ENCODE results near the gene NUDT5.
"Not testable (repeated sequence)": the region's sequence is repeated elsewhere in the genome, so short reads cannot be mapped to it uniquely, and the experiment has no call there.

Gene NUDT5

DNA sequence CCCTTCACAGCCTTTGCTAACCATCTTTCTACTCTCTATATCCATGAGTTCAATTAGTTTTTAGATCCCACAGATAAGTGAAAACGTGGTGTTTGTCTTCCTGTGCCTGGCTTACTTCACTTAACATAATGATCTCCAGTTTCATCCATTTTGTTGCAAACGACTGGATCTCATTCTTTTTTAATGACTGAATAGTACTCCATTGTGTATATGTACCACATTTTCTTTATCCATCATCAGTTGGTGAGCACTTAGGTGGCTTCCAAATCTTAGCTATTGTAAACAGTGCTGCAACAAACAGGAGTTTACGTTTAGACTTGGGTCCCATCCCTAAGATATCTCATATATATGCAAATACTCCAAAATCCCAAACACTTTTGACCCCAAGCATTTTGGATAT lies 9.4 kb upstream of the NUDT5 start:
- DNase-seq (ENCODE audit: low read depth in 2 of 2): no peak

DNA sequence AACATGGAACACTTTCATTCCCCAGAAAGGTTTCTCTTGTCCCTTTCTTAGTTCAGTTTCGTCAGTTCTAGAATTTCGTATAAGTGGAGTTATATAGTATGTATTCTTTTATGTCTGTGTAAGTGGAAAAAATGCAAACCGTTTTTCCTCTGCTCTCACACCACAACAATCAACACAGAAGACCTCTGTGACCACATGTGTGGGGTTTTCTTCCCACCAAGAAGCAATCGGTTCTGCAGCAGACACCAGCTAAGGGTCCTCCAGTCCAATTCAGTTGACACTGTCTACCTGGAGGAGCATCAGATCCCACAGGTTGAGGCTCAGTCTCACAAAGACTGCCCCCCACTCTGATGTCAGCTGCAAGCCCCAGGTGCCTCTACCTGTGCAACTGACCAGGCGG lies 6.5 kb upstream of the NUDT5 start:
- DNase-seq (ENCODE audit: low read depth in 2 of 2): no peak

DNA sequence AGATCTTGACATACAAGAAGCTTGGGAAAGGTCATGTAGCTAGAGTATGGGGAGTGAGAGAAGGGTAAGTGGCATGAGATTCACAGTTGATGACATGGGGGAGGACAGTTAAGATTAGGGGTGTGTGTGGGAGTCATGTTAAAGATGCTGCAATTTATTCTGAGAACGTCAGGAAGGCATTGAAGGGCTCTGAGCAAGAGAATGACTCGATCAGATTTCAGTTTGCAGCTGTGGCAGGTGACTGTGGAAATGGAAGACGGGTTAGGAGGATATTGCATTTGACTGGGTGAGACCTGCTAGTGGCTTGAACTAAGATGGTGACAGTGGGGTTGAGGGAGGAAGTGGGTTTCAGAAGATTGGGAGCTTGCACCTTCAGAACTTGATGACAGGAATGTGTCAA lies 5.9 kb upstream of the NUDT5 start:
- no peak for DNase-seq (ENCODE audit: low read depth in 2 of 2)

DNA sequence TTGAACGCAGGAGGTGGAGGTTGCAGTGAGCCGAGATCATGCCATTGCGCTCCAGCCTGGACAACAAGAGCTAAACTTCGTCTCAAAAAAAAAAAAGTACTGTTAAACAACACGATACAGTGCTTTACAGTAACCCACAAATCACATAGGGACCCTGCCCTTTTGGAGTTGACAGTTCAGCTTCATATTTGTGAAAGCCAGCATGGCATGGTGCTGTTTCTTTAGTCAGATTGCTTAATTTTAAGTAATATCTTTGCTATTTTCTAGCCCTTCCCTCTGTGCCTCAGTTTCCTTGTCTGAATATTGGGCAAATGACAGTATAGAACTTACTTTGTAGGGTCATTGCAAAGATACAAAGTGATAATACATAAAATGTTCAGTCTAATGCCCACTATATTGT lies 5.2 kb upstream of the NUDT5 start:
- no peak for DNase-seq (ENCODE audit: low read depth in 2 of 2)

- no peak for DNase-seq (ENCODE audit: low read depth in 2 of 2)
Measured at GRCh38 chr10:12198156-12198555, 2.5 kb upstream of the NUDT5 start.

DNA sequence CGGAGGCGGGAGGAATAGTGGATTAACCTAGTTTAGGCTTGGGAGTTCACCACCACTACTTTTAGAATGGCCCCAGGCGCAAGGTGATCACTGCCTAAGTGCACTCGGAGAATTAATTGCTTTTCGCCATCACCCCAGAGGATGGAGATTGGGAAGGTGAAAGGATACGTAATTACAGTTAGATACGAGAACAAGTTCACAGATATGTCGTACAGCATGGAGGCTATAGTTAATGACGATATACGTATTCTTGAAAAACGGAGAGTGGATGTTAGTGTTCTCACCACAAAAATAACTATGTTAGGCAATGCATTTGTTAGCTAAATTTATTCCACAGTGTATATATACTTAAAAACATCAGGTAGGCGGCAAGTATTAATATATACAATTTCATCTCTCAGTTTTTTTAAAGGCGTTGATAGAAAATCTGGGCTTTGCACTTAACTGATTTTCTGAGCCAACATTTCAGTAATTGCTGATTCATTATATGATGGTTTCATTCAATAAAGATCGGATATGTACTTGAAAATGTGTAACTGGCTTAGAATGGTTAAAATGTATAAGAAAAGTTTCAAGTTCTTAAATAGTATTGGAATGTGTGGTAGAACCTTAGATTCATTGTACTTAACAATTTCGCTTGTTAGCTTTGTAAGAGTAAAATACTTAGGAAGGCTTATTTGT lies 980 bp upstream of the NUDT5 start:
- DNase-seq (ENCODE audit: low read depth in 2 of 2): no peak

GRCh38 chr10:12195281-12195602 lies 449 bp downstream of the NUDT5 start:
- no peak for DNase-seq (ENCODE audit: low read depth in 2 of 2)

- DNase-seq (ENCODE audit: low read depth in 2 of 2): peak in 1 of 2 experiments; percentile 20
Measured at GRCh38 chr10:12194752-12195271, 879 bp downstream of the NUDT5 start.

GRCh38 chr10:12193193-12193592 lies 2.5 kb downstream of the NUDT5 start:
- no peak for DNase-seq (ENCODE audit: low read depth in 2 of 2)

DNA sequence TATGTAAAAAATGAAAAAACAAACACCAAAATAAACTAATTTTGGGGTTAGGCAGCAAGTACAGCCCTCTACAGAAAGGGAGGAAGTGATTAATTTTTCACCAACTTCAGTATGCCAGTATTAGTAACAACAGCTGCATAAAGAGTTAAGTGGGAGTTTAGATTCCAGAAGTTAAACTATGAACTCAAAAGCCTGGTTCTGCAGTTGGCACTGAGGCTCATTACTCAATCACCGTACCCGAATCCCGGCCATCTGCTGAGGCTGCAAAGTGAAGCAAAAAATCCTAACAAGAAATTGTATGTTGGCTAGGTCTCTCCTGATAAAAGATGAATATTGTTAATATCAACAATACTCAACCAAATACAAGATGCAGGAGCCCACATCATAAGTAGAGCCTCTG lies 4.0 kb downstream of the NUDT5 start:
- DNase-seq (ENCODE audit: low read depth in 2 of 2): no peak

DNA sequence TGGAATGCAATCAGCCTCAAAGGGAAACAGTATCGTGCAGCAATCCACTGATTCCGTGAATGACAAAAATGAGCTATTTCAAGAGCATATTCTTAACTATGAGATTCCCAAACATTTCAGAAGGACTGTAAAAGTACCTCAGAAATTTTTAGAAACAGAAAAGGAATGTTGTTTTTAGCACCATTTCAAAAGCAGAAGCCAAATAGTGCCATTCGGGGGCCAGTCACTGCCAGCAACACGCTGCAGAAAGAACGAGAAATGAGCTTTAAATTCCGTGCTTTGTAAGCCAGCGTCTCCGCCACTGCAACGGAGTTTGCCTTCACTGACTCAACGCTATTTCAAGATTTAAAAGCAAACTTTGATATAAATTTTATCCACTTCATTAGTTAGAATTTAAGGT lies 6.3 kb downstream of the NUDT5 start:
- DNase-seq (ENCODE audit: low read depth in 2 of 2): no peak

DNA sequence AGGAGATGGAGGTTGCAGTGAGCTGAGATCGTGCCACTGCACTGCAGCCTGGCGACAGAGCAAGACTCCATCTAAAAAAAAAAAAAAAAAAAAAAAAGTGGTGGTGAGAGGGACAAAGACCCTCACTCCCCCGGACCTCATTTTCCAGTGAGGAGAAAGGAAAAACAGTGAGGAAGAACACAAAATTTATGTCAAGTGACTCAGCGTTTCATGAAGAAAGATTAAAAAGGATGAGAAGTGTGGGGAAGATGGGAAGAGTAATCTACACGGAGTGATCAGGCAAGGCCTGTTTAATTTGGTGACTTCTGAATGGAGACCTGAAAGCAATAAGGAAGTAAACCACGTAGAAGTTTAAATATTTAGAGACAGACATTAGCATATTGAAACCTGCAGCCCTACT lies 7.0 kb downstream of the NUDT5 start:
- no peak for DNase-seq (ENCODE audit: low read depth in 2 of 2)

DNA sequence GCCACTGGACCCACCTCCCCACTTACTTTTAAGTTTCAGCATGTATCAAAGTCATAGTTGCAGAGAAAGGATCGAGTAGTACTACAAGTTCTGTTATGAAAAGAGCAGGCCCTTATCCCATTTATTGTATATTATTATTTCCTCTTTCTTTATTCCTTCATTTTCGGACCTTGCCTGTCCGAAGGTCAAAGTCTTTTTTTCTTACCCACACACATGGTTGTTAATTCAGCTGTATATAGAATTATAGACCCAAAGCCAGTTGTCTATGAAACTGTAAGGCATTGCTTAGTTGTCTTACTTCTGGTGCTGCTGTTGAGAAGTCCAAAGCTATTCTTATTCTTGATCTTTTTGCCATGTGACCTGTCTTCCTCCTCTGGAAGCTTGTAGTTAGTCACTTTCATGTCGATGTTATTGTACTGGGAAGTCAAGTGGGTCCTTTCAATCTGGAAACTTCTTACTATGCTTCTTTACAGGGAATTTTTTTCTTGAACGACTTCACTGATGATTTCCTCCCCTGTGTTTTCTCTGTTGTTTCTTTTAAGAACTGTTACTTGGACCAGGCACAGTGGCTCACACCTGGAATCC lies 8.3 kb downstream of the NUDT5 start:
- DNase-seq (ENCODE audit: low read depth in 2 of 2): no peak

- DNase-seq (ENCODE audit: low read depth in 2 of 2): no peak
Measured at GRCh38 chr10:12186323-12186722, 9.4 kb downstream of the NUDT5 start.

DNA sequence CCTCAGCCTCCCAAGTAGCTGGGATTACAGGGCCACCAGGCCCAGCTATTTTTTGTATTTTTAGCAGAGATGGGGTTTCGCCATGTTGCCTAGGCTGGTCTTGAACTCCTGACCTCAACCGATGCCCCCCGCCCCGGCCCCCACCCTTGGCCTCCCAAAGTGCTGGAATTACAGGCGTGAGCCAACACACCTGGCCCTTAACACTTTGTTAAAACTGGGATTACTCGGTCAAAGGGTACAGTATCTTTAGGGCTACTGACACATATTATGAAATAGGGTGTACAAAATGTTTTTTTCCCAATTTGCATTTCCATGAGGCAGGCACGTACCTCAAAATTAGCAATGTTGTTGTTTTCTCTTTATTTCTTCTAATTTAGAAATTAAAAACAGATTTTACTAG lies 11.5 kb downstream of the NUDT5 start:
- no peak for DNase-seq (ENCODE audit: low read depth in 2 of 2)

DNA sequence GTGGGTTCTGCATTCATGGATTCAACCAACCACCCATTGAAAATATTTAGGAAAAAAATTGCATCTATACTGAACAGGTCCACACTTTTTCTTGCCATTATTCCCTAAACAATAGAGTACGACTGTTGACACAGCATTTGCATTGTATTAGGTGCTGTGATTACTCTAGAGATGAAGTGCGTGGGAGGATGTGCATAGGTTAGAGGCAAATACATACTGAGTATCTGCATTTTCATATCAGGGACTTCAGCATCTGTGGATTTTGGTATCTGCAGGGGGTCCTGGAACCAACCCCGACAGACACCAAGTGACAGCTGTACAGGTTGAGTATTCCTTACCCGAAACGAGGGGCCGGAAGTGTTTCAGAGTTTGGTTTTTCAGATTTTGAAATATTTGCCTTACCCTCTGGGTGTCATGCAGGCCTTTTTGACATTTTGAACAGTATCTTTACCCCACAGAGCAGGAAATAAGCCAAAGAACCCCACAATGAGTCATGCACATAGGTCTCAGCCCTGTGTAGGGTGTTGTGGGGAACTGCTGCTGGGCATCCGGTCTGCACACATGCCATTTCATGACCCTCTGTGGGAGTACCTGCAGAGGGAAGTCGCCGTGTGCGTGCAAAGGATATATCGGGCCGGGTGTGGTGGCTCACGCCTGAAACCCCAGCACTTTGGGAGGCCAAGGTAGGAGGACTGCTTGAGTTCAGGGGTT lies 14.5 kb downstream of the NUDT5 start:
- DNase-seq (ENCODE audit: low read depth in 2 of 2): peak; percentile 19 to 40

- no peak for DNase-seq (ENCODE audit: low read depth in 2 of 2)
Measured at GRCh38 chr10:12180221-12180974, 15.3 kb downstream of the NUDT5 start.

DNA sequence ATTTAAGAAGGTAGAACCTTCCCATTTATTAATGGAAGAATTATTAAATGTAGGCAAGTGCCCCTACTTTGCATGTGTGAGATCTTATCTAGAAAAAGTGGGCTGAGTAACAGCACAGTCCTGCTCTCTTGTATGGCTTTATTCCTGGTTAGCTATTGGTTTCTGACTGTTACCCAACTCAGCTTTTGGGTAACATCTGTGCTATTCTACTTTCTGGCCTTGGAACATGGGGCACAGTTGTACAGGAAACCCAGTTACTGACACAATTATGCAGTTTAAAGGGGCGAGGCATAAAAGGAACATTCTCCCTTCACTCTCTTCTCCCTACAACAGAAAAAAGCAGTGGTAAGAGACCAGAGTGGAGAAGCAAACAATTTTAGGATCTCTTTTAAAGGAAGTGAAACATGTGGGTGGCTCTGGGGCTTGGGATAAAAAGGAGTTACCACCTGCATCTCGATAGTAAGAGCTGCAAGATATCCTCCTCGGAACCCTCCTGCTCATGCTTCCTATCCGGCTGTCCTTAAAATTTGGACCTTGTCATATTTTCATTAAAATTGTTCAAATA lies 16.0 kb downstream of the NUDT5 start:
- no peak for DNase-seq (ENCODE audit: low read depth in 2 of 2)

- no peak for DNase-seq (ENCODE audit: low read depth in 2 of 2)
Measured at GRCh38 chr10:12177642-12178041, 18.0 kb downstream of the NUDT5 start.

DNA sequence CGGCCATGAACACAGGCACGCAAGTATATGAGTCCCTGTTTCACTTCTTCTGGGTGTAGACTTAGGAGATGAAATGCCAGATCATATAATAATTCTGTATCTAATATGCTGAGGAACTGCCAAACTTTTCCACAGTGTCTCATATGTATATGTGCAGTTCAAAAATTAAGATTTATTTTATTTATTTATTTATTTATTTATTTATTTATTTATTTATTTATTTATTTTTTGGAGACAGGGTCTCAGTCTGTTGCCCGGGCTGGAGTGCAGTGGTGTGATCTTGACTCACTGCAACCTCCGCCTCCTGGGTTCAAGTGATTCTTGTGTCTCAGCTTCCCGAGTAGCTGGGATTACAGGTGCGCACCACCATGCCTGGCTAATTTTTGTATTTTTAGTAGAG lies 24.2 kb downstream of the NUDT5 start:
- not testable (repeated sequence) for DNase-seq (ENCODE audit: low read depth in 2 of 2)

DNA sequence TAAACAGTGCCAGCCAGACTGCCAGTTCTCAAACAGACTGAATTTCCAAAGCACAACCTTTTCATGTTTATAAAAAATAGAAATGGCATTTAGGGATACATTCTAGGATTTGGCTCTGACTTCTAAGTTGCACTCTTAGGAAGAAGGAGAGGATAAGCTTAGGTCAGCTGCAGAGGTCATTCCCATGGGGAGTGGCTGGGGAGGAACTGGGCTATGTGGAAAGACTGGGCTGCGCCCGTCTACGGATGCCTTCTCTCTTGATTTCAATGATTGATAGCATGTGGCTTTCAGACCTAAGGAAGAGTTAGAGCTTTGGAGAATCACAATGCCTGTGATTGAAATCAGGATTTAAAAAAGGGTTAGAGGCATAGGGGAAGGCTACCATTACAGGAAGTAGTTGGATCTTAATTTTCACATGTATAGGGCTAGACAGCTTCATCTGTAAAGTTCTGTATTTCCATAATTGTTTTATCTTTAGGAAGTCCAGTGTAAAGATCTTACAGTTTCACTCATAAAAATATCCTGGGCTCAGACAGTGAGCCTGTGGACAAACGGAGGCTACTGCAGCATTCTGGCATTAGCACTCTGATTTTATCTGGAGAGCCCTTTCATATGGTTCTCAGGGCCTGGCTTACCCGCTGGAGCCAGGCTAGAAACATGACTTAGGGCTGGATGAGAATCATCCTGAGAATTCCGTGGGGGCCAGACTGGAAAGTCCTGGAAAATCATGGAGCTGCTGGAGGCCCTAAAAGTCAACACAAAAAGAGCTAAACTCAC lies 29.5 kb downstream of the NUDT5 start:
- DNase-seq (ENCODE audit: low read depth in 2 of 2): no peak
